ENCODE data around the gene SPAG5. TPM values are rescaled to one million over a fixed set of nuclear protein-coding genes. Genes with fewer than 3 reads are reported as not detected.
"Not testable (repeated sequence)": the region's sequence is repeated elsewhere in the genome, so short reads cannot be mapped to it uniquely, and the experiment has no call there.

SPAG5 gene
- total RNA-seq, 2 donors from 2014 or later, result 134 to 141 TPM

GRCh38 chr17:28592260-28592659, 6.6 kb downstream of the SPAG5 start:
- Mint-ChIP-seq H3K27me3 (ENCODE audit: low read depth) (no peaks in the 10 kb centered on the region), H3K36me3 (ENCODE audit: insufficient read depth in 2 of 2) (peaks cover 3 to 32% of the 10 kb centered on the region in 2 donors), H3K4me3 (no peak overlapping the region), H3K27ac (no peak overlapping the region), H3K4me1 (ENCODE audit: low read depth) (peaks cover 7% of the 10 kb centered on the region), H3K9me3 (no peaks in the 10 kb centered on the region)
- DNase-seq (no peak), ATAC-seq (replicated peaks in 1 of 2) (no peak)

- Mint-ChIP-seq H3K4me3 (no peak overlapping the region), H3K9me3 (no peaks in the 10 kb centered on the region), H3K27me3 (ENCODE audit: low read depth) (no peaks in the 10 kb centered on the region), H3K4me1 (ENCODE audit: low read depth) (peaks cover 1% of the 10 kb centered on the region), H3K36me3 (ENCODE audit: insufficient read depth in 2 of 2) (peaks cover 5 to 28% of the 10 kb centered on the region in 2 donors), H3K27ac (no peak overlapping the region)
- no peak for ATAC-seq (replicated peaks in 1 of 2)
- no peak for DNase-seq
These were observed 13.0 kb downstream of the SPAG5 start for GRCh38 chr17:28585851-28586250.

GRCh38 chr17:28584434-28584833, 14.4 kb downstream of the SPAG5 start:
- DNase-seq, result no peak
- Mint-ChIP-seq H3K9me3 (no peaks in the 10 kb centered on the region), H3K36me3 (ENCODE audit: insufficient read depth in 2 of 2) (peaks cover 6 to 38% of the 10 kb centered on the region in 2 donors), H3K27me3 (ENCODE audit: low read depth) (no peaks in the 10 kb centered on the region), H3K4me1 (ENCODE audit: low read depth) (peaks cover 15% of the 10 kb centered on the region), H3K27ac (no peak overlapping the region), H3K4me3 (no peak overlapping the region)
- no peak for ATAC-seq (replicated peaks in 1 of 2)

- ATAC-seq (replicated peaks in 1 of 2) (no peak), DNase-seq (no peak)
- H3K27me3 Mint-ChIP-seq (ENCODE audit: low read depth), result no peaks in the 10 kb centered on the region
- peaks cover 10 to 35% of the 10 kb centered on the region in 2 donors for H3K36me3 Mint-ChIP-seq (ENCODE audit: insufficient read depth in 2 of 2)
- no peaks in the 10 kb centered on the region for H3K9me3 Mint-ChIP-seq
- H3K4me3 Mint-ChIP-seq, result no peak overlapping the region
- no peak overlapping the region for H3K27ac Mint-ChIP-seq
- H3K4me1 Mint-ChIP-seq (ENCODE audit: low read depth), result peaks cover 28% of the 10 kb centered on the region
These were observed 16.3 kb downstream of the SPAG5 start for GRCh38 chr17:28582513-28582912.

GRCh38 chr17:28580959-28581358, 17.9 kb downstream of the SPAG5 start:
- no peak overlapping the region for H3K27ac Mint-ChIP-seq
- no peaks in the 10 kb centered on the region for H3K27me3 Mint-ChIP-seq (ENCODE audit: low read depth)
- H3K36me3 Mint-ChIP-seq (ENCODE audit: insufficient read depth in 2 of 2), result peaks cover 11 to 39% of the 10 kb centered on the region in 2 donors
- H3K9me3 Mint-ChIP-seq, result no peaks in the 10 kb centered on the region
- ATAC-seq (replicated peaks in 1 of 2), result no peak
- no peak for DNase-seq
- H3K4me3 Mint-ChIP-seq, result no peak overlapping the region
- H3K4me1 Mint-ChIP-seq (ENCODE audit: low read depth), result peaks cover 41% of the 10 kb centered on the region

GRCh38 chr17:28579526-28579925, 19.3 kb downstream of the SPAG5 start:
- ATAC-seq (replicated peaks in 1 of 2) (peak; percentile 53 to 65), DNase-seq (peak; percentile 63 to 74)
- Mint-ChIP-seq H3K27me3 (ENCODE audit: low read depth) (no peaks in the 10 kb centered on the region), H3K4me3 (peak overlapping the region; percentile 40 to 69), H3K9me3 (no peaks in the 10 kb centered on the region), H3K36me3 (ENCODE audit: insufficient read depth in 2 of 2) (peaks cover 9 to 36% of the 10 kb centered on the region in 2 donors), H3K4me1 (ENCODE audit: low read depth) (peaks cover 43% of the 10 kb centered on the region), H3K27ac (peak overlapping the region; percentile 30)

GRCh38 chr17:28578246-28579195, 20.3 kb downstream of the SPAG5 start:
- no peak for DNase-seq
- no peak for ATAC-seq (replicated peaks in 1 of 2)
- peaks cover 7 to 33% of the 10 kb centered on the region in 2 donors for H3K36me3 Mint-ChIP-seq (ENCODE audit: insufficient read depth in 2 of 2)
- no peaks in the 10 kb centered on the region for H3K9me3 Mint-ChIP-seq
- peaks cover 43% of the 10 kb centered on the region for H3K4me1 Mint-ChIP-seq (ENCODE audit: low read depth)
- H3K27me3 Mint-ChIP-seq (ENCODE audit: low read depth), result no peaks in the 10 kb centered on the region
- H3K4me3 Mint-ChIP-seq, result peak overlapping the region; percentile 38 to 69
- peak overlapping the region; percentile 30 for H3K27ac Mint-ChIP-seq

GRCh38 chr17:28577466-28577824, 21.4 kb downstream of the SPAG5 start:
- Mint-ChIP-seq H3K27ac (no peak overlapping the region), H3K4me3 (no peak overlapping the region), H3K36me3 (ENCODE audit: insufficient read depth in 2 of 2) (peaks cover 7 to 33% of the 10 kb centered on the region in 2 donors), H3K9me3 (no peaks in the 10 kb centered on the region), H3K4me1 (ENCODE audit: low read depth) (peaks cover 50% of the 10 kb centered on the region), H3K27me3 (ENCODE audit: low read depth) (no peaks in the 10 kb centered on the region)
- ATAC-seq (replicated peaks in 1 of 2), result no peak
- DNase-seq, result no peak

- peaks cover 55% of the 10 kb centered on the region for H3K4me1 Mint-ChIP-seq (ENCODE audit: low read depth)
- peaks cover 7 to 33% of the 10 kb centered on the region in 2 donors for H3K36me3 Mint-ChIP-seq (ENCODE audit: insufficient read depth in 2 of 2)
These were observed 21.9 kb downstream of the SPAG5 start, which contains the start of gene ALDOC for GRCh38 chr17:28576758-28577465. TSS of gene ALDOC (minus strand) at chr17:28576895. CDS start at chr17:28575532, 1,363 bp downstream.

GRCh38 chr17:28576016-28576415, 22.8 kb downstream of the SPAG5 start:
- H3K9me3 Mint-ChIP-seq; H3K27me3 Mint-ChIP-seq (ENCODE audit: low read depth); DNase-seq; ATAC-seq (replicated peaks in 1 of 2): not testable (repeated sequence)
- H3K4me1 Mint-ChIP-seq (ENCODE audit: low read depth), result peaks cover 59% of the 10 kb centered on the region
- peaks cover 7 to 33% of the 10 kb centered on the region in 2 donors for H3K36me3 Mint-ChIP-seq (ENCODE audit: insufficient read depth in 2 of 2)
- H3K27ac Mint-ChIP-seq, result peak overlapping the region; percentile 23
- H3K4me3 Mint-ChIP-seq, result peak overlapping the region; percentile 84 to 93

More at GRCh38 chr17:28576758-28577465, 21.9 kb downstream of the SPAG5 start, which contains the start of gene ALDOC:
- DNase-seq (peak; percentile 99), ATAC-seq (replicated peaks in 1 of 2) (peak; percentile 89 to 93)
- Mint-ChIP-seq H3K4me3 (peak within 1 kb of the TSS; percentile 84 to 93), H3K27ac (peak within 1 kb of the TSS; percentile 27), H3K27me3 (ENCODE audit: low read depth) (no peaks in the 10 kb centered on the region), H3K9me3 (no peaks in the 10 kb centered on the region)

GRCh38 chr17:28575126-28575795, 23.6 kb downstream of the SPAG5 start:
- no peaks in the 10 kb centered on the region for H3K9me3 Mint-ChIP-seq
- ATAC-seq (replicated peaks in 1 of 2) (no peak), DNase-seq (no peak)
- peaks cover 57% of the 10 kb centered on the region for H3K4me1 Mint-ChIP-seq (ENCODE audit: low read depth)
- no peak overlapping the region for H3K27ac Mint-ChIP-seq
- no peaks in the 10 kb centered on the region for H3K27me3 Mint-ChIP-seq (ENCODE audit: low read depth)
- peaks cover 8 to 26% of the 10 kb centered on the region in 2 donors for H3K36me3 Mint-ChIP-seq (ENCODE audit: insufficient read depth in 2 of 2)
- H3K4me3 Mint-ChIP-seq, result no peak overlapping the region

- Mint-ChIP-seq H3K9me3 (no peaks in the 10 kb centered on the region), H3K4me3 (no peak overlapping the region), H3K36me3 (ENCODE audit: insufficient read depth in 2 of 2) (peaks cover 8 to 25% of the 10 kb centered on the region in 2 donors), H3K27me3 (ENCODE audit: low read depth) (no peaks in the 10 kb centered on the region), H3K4me1 (ENCODE audit: low read depth) (peaks cover 57% of the 10 kb centered on the region), H3K27ac (no peak overlapping the region)
- DNase-seq (peak in 1 of 2 donors; percentile 38), ATAC-seq (replicated peaks in 1 of 2) (no peak)
These were observed 24.3 kb downstream of the SPAG5 start for GRCh38 chr17:28574526-28574925.
